HepG2 (cell line): Measurements from ENCODE around the gene UFSP2. TPM values are rescaled to one million over a fixed set of nuclear protein-coding genes. Genes with fewer than 3 reads are reported as not detected.

Experiments
- BHLHE40 ChIP-seq: IDR thresholded peaks from 2 replicates; pipeline ENCODE4 v1.6.1; 2011; ENCODE audit warnings: low read length, improper control_type of control experiment
- BRCA1 ChIP-seq: sonication (generic); formaldehyde crosslinking; IDR thresholded peaks from 2 replicates; pipeline ENCODE4 v1.4.0; 2020; ENCODE audit warnings: missing genetic modification reagents
- HIC2 ChIP-seq: sonication (generic); formaldehyde crosslinking; IDR thresholded peaks from 2 replicates; pipeline ENCODE4 v1.9.0; 2022; ENCODE audit warnings: low read depth, missing genetic modification reagents
- HNRNPL ChIP-seq: fragments of 200-400 bp; formaldehyde crosslinking; IDR thresholded peaks from 2 replicates; pipeline ENCODE4 v1.6.1; 2017; ENCODE audit warnings: mild to moderate bottlenecking, low read depth, low read length
- MIER2 ChIP-seq: IDR thresholded peaks from 2 replicates; pipeline ENCODE4 v1.6.1; 2016; ENCODE audit warnings: missing biosample characterization, missing genetic modification reagents
- NONO ChIP-seq, 2 experiments: fragments of 450-650 bp in 1 of 2; sonication (generic) in 1 of 2; formaldehyde crosslinking in 1 of 2; IDR thresholded peaks in 1 of 2; conservative IDR thresholded peaks in 1 of 2; 2 replicates each; pipeline versions ENCODE4 v1.6.1 to v1.8.0; 2017 to 2022; ENCODE audit warnings: mild to moderate bottlenecking in 1 of 2, missing genetic modification reagents in 1 of 2, moderate library complexity in 1 of 2
- NR2F2 ChIP-seq: IDR thresholded peaks from 2 replicates; pipeline ENCODE4 v1.6.1; 2012; ENCODE audit warnings: low read depth, inconsistent platforms, borderline replicate concordance
- NR3C1 ChIP-seq: sonication (generic); formaldehyde crosslinking; IDR thresholded peaks from 2 replicates; pipeline ENCODE4 v1.4.0; 2020; ENCODE audit warnings: missing genetic modification reagents
- PITX1 ChIP-seq: sonication (generic); formaldehyde crosslinking; IDR thresholded peaks from 2 replicates; pipeline ENCODE4 v1.5.1; 2020; ENCODE audit warnings: mild to moderate bottlenecking, missing genetic modification reagents
- RXRA ChIP-seq: sonication (generic); formaldehyde crosslinking; IDR thresholded peaks from 2 replicates; pipeline ENCODE4 v1.5.1; 2020; ENCODE audit warnings: missing genetic modification reagents
- SIN3B ChIP-seq: fragments of 150-350 bp; IDR thresholded peaks from 2 replicates; pipeline ENCODE4 v1.6.1; 2014; ENCODE audit warnings: low read length
- SMAD1 ChIP-seq: sonication (generic); formaldehyde crosslinking; IDR thresholded peaks from 2 replicates; pipeline ENCODE4 v1.4.0; 2020; ENCODE audit warnings: missing genetic modification reagents, low read depth, mild to moderate bottlenecking, borderline replicate concordance
- SNAPC4 ChIP-seq: sonication (generic); formaldehyde crosslinking; IDR thresholded peaks from 2 replicates; pipeline ENCODE4 v1.4.0; 2020; ENCODE audit warnings: mild to moderate bottlenecking, missing genetic modification reagents
- SP140L ChIP-seq: sonication (generic); formaldehyde crosslinking; IDR thresholded peaks from 2 replicates; pipeline ENCODE4 v1.4.0; 2020; ENCODE audit warnings: missing genetic modification reagents, borderline replicate concordance
- TCF7 ChIP-seq: sonication (generic); IDR thresholded peaks from 2 replicates; pipeline ENCODE4 v1.6.1; 2016; ENCODE audit warnings: antibody characterized with exemption, low read depth
- TFDP2 ChIP-seq: sonication (generic); formaldehyde crosslinking; IDR thresholded peaks from 2 replicates; pipeline ENCODE4 v1.4.0; 2020; ENCODE audit warnings: missing genetic modification reagents
- TP53 ChIP-seq: sonication (generic); formaldehyde crosslinking; conservative IDR thresholded peaks from 2 replicates; pipeline ENCODE4 v1.4.0; 2020; ENCODE audit warnings: missing genetic modification reagents
- ZNF317 ChIP-seq: sonication (generic); formaldehyde crosslinking; IDR thresholded peaks from 2 replicates; pipeline ENCODE4 v1.5.0; 2020; ENCODE audit warnings: mild to moderate bottlenecking, missing genetic modification reagents
- ZNF572 ChIP-seq: sonication (generic); formaldehyde crosslinking; IDR thresholded peaks from 2 replicates; pipeline ENCODE4 v1.5.1; 2020; ENCODE audit warnings: mild to moderate bottlenecking, missing genetic modification reagents
- ZNF639 ChIP-seq: conservative IDR thresholded peaks from 2 replicates; pipeline ENCODE4 v1.6.1; 2018; ENCODE audit warnings: missing genetic modification reagents
- ZNF749 ChIP-seq: sonication (generic); formaldehyde crosslinking; IDR thresholded peaks from 2 replicates; pipeline ENCODE4 v1.8.0; 2022; ENCODE audit warnings: mild to moderate bottlenecking, missing genetic modification reagents, moderate library complexity, borderline replicate concordance
- polyA plus RNA-seq, 8 experiments: library from polyadenylated mRNA; depleted of rRNA in 3 of 8; stranded (reverse) in 7 of 8; unstranded in 1 of 8; fragments of >200 nt; fragmentation: Illumina TruSeq in 4 of 8; extraction: Trizol in 4 of 8; gene quantifications; 2 replicates each; pipeline versions ENCODE4 v1.2.1 to v1.2.3, GENCODE V29; 2011 to 2016; ENCODE audit warnings: low read depth in 4 of 8, missing spikeins in 1 of 8, mixed read lengths in 1 of 8; ENCODE audit not compliant: insufficient read depth in 1 of 8
- total RNA-seq, 5 experiments: library from RNA; depleted of rRNA; stranded (reverse); fragments of >200 nt; fragmentation: Illumina TruSeq; extraction: Trizol; gene quantifications; 2 replicates each; pipeline ENCODE4 v1.2.3, GENCODE V29; 2016; ENCODE audit warnings: low read depth in 1 of 5

Gene UFSP2
- total and polyA plus RNA-seq, 2 of the 13 experiments (the other 11 are each of a cell fraction or from before 2014, with no cell fraction given): 24.1 to 32.3 TPM

GRCh38 chr4:185395956-185396723 is 29.6 kb downstream of the UFSP2 start (continued):
- TF ChIP-seq SNAPC4 (CRISPR knock-in tag) (peak; percentile 83; the same call in 1 of the 2 replicates), PITX1 (CRISPR knock-in tag) (peak; percentile 98), ZNF749 (peak; percentile 100), TP53 (CRISPR knock-in tag) (peak; percentile 85; the same call in 1 of the 2 replicates), TFDP2 (peak; percentile 98), ZNF639 (peak; percentile 96), ZNF572 (CRISPR knock-in tag) (no peak), RXRA (CRISPR knock-in tag) (peak; percentile 76), HIC2 (0 out of 2 replicates have a peak, but pooled peaks have one; percentile 25), SMAD1 (peak; percentile 89; the same call in 1 of the 2 replicates), BRCA1 (peak; percentile 91), MIER2 (no peak; the same call in 1 of the 2 replicates), SIN3B (no peak), HNRNPL (no peak), SP140L (CRISPR knock-in tag) (peak; percentile 77; the same call in 1 of the 2 replicates), ZNF317 (peak; percentile 51; the same call in 1 of the 2 replicates), BHLHE40 (peak; percentile 95), NR2F2 (no peak), TCF7 (0 out of 2 replicates have a peak, but pooled peaks have one; percentile 8), NR3C1 (no peak), NONO (IDR thresholded peaks at IDR 0.05) (no peak), NONO (CRISPR knock-in tag; conservative IDR thresholded peaks at IDR 0.05) (peak; percentile 66; the same call in 1 of the 2 replicates)
